Left forelimb (tissue), 1 donor: ENCODE results near the gene COX7A2.
A peak's percentile ranks its signal among the peaks of the same experiment; 100 is the strongest.

Experiments
- DNase-seq: peaks from one replicate; pipeline ENCODE4 v3.0.0-alpha.2; 2018; ENCODE audit warnings: low spot score

Gene COX7A2, protein sequence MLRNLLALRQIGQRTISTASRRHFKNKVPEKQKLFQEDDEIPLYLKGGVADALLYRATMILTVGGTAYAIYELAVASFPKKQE

DNA sequence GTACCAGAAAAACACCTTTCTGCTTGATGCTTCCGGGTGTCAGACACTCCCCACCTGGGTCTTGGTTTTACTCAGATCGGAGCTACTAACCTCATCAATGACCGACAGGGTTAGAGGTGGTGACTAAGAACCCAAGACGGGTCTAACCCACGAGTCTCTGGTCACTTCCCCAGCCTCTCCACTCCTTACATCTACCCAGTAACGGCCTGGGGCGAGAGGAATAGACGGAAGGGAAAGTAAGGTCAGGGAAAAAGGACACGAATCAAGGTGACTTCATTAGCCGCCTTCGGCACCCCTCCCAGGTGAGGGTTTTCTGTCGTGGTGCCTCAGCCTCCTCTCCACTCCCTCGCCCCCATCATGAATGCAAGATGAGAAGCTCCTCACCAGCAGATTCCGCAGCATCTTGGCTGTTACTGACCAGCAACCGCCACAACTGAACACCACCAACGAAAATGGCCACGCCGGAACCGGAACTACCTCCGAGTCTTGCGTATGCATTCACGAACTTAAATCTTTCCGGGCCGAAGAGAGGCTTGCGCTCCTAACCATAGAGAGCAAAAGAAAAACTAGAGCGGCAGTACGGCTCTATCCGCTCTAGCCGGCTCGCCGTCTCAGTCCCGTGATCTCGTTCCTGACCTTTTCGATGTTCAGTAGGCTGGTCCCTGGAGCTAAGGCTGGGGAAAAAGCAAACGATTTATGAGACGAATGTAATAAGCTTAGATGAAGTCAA, at the start of gene COX7A2:
COX7A2 (minus strand) TSS at position 469 of the 730 bp plus-strand sequence; CDS start at position 402, 67 bp downstream.
- DNase-seq: peak; percentile 91

DNA sequence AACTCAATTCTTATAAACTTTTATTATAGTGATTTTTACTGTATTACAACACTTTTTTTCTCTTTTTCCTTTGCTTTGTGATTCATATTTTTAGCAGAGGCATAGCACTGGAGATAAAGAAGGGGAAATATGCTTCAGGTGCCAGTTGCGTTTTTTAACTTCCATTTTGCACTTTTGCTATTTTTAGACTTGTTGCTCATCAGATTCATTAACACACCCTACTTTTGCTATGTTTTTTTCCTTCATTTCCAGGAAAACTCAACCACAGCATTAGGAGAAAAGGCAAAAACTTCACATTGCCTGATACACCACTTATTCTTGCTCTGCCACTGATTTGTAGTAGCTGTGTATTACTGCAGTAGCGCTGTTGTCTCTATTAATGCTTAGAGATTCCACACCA, 49.0 kb upstream of the COX7A2 start:
- no peak for DNase-seq

DNA sequence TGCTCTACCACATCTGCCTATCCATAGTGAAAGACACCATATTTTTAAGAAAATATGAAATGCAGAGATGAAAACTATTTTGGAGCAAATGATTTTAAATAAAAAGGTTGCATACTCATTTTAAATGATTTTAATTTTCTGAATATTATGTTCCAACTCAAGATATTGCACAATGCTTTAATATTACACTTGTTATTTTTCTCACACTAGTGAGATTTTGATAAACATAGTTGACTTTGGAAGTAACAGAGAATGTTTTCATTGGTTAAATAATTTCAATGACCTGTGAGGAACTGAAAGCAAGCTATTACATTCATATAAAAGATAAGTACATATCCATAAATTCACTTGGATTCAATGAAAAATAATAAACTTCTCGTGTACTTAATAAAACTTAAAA, 48.1 kb upstream of the COX7A2 start:
- DNase-seq: no peak

DNA sequence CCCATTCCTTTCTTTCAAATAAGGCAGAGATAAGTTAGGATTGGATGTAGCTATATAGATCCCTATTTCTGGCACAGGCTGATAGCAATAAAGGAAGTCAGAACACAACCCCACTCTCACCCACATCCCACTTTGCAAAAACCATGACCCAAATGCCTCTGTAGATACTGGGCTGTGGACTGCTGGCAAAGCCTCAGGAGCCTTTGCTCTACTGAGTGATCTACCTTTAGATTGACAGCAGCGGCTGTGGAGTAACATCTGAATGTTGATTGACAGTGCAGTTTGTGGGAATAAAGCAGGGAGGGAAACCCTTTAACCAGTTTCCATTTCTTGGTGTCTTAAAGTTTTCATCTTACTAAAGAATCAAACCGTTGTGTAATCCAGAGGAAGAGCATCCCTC, 47.7 kb upstream of the COX7A2 start:
- no peak for DNase-seq

DNA sequence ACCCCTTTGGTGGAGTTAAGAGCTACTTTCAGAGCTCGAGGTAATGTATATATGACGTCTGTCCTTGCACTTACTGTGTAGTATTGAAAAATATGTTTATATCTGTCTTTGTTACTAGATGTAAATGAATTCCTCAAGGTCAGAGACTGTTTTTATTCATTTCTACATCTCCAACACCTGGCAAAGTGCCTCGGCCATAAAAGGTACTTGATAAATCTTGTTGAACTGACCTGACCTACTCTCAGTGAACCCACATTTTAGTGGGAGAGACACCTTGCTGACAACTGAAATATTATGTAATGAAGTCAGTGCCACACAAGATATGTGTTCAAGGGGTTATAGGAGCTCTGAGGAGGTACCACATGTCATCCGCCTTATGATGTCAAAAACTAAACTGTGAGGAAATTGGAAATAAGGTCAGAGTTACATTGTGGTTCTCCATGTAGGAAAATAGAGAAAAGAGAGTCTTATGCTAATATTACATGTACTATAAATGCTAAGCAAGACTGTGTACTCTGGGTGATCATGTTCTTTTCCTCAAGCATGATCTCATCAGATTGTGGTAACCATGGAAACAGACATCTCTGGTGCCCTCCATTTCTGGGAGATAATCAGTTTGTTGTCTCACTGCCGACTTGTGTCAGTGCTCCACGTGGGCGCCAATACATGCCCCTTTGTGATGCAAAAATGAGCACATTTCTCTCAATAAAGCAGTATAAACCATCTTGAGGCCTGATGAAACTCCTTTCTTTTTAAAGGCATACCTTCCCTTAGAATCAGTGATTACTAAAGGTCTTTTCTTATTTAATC, 46.7 kb upstream of the COX7A2 start:
- DNase-seq: no peak

DNA sequence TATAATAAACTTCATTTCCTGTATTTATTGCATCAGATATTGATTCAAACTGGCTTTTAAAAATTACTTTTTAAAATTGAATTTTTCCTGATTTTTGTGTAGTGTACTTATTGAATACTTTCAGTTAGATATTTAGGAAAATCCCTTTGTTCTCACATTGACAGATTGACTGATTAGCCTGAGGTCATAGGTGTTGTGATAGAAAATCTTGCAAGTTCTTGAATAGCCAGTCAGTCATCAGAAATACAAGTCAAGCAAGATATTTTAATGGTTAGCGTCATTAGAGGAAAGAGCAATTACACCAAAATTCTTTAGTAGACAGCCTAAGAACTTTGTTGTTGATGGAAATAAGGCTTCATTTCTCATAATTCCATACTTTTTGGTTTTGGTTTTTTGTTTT, 44.4 kb upstream of the COX7A2 start:
- DNase-seq: no peak

DNA sequence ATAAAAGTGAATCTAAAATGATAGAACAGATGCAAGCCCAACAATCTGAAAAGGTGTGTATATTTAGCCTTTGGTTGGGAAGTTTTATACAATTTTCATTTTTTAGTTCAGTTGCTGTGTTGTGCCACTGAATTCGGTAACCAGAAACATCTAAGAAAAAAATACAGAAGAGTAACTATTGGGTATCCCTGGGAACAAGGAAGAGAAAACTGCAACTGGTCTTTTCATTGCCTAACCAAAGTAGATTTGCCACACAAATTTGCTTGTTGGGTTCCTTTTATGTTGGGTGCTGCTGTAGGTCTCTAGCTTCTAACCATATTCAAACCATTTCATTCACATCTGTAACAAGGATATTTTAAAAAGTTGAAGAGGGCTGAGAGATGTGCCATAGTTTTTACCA, 43.8 kb upstream of the COX7A2 start:
- DNase-seq: no peak

DNA sequence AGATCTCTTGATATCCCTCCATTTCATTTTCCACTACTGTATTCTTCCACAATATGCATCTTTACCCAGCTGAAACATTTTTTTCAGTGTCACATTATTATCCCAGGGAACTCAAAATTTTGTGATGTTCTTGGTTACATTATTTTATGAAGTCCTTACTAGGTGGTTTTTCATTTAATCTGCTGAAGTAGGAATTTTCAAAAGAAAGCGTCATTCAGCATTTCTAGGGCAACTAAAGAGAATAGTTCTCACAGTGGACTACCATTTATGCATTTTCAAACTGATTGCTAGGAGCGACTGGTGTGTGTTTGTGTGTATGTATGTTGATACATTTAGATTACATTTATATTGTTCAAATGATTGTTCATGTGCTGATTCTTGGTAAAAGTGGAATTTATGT, 43.4 kb upstream of the COX7A2 start:
- no peak for DNase-seq

DNA sequence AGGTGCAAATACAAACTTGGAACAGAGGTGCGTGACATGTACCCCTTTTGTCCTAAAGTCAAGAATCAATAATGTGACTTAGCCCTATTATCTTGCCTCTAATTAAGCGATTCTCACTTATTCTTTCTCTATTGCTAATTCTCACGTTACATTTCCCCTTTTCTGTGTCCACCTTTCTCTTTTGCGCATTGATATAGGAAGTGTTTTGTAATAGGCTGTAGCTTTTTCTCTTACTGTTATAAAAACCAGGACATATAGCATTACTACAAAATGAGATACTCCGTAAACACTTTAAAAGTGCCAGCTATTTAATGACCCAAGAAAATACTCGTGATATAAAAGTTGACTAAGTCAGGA, 41.7 kb upstream of the COX7A2 start:
- DNase-seq: no peak

DNA sequence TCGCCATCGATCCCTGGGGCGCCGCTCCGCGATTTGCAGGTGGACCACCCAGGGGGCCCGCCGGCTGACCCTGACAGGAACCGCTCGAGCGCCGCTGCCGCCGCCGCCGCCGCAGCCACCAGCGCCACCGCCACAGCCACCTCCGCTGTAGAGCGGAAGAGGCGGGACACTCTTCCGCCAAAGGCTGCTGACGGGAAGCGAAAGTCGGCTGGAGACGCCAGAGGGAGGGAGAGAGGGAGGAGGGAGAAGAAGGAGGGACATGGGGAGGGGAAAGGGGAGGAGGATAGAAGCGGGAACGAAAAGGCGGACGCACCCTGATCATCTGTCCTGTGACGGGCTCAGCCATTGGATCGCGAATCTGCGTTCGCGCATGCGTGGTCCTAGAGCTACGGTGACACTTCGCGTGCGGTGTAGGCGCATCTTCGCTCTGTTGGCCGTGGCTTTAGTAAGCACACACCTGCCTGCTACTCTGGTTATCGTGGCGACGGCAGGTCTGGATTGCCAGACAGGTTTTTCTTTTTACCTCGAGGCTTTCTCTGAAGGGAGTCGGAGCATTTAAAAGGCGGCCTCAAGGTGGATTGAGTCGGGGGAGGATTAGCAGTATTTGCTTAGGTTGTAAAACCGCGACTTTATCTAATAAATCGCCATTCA, 41.2 kb upstream of the COX7A2 start, which contains the start of gene TMEM30A:
TMEM30A (minus strand) TSS at position 161 of the 651 bp plus-strand sequence; CDS start at position 7, 154 bp downstream.
- peak; percentile 95 for DNase-seq

DNA sequence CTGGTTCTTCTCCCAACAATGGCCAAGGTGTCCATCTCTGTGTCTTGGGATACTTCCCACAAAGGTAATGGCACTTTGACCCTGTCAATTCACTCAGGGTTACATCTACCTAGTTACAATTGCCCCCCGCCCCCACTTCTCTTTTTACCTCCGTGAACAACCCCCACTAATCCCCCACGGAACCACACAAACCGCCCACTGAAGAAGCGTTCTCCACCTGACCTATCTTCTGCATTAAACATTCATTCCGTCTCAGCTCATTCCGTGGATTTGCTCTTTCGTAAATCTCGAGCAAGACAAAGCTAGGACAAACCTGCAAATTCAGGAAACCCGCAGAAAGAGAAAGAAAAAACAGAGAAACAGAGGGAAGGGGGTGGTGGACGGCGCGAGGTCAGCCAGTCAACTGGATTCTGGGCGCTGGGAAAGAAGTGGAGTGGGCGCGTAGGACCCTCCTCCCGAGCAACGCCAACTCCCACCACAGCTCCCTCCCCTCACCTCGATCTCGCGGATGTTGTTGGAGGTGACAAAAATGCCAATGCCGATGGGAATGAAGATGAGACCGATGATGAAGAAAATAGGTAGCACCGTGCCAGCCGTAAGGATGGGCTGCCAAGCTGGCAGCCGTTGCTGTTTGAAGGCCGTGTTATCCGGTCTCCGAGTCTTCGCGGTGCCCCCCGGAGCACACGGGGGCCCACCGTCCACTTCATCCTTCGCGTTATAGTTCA, 40.5 kb upstream of the COX7A2 start:
- peak; percentile 82 for DNase-seq

DNA sequence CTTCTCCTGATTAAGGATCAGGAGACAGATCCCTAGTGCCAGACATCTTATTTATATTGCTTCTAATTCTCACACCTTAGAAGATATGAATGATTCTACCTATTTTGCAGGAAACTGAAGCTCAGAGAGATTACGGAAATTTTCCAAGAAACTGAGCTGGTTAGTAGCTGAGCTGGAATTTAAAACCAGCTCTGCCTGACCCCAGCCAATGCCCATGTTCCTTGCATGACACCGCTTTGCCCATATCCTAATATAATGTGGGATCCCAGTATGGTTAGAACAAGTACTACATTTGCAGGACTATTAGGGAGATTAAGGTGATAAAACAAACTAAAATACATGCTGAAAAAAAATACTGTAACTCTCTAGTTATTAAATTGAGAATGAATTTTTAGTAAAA, 39.1 kb upstream of the COX7A2 start:
- no peak for DNase-seq

DNA sequence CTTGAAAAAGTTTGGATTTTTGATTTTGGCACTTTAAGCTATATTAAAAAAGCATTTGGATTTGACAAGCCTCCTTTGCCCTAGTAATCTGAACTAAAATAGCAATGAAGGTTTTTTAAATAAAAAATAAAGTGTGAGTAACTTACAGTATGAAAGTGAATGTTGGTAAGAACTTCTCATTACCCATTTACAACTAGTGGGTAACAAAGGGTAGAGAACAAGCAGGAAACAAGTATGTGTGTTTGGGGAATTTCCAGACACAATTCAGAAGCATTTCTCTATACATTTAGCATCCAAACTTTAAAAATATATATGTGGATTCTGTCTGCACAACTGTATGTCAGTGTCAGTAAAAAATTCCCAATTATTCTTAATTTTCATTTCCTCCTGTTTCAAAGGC, 38.1 kb upstream of the COX7A2 start:
- no peak for DNase-seq

DNA sequence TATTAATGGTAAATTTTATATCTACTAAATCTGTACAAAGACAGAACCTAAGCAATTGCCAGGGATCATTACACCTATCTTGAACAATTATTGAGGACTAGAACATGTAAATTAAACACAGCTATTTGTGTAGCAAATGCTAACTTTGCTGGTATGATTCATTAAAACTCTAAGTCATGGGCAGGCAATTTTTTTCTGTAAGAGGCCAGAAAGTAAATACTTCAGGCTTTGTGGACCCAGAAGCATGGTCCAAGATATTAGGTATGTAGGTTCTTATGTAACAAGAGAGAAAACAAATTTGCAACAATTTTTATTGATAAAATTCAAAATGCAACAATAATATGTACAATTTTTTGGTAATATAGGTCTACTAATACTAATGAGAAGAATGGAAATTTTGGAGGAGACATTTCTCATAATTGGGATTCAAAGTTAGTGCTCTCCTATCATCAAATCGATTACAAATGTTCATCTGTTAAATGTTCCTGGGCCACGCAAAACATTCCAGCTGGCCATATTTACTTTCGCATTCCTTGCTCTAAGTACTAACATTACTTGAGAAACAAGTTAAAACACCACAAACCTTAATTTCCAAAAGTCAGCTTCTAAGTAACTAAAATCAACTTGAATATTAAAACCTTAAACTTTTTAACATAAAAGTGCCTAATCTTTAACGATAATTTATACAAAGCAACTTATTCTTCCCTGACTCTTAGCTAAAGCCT, 36.7 kb upstream of the COX7A2 start:
- DNase-seq: no peak

DNA sequence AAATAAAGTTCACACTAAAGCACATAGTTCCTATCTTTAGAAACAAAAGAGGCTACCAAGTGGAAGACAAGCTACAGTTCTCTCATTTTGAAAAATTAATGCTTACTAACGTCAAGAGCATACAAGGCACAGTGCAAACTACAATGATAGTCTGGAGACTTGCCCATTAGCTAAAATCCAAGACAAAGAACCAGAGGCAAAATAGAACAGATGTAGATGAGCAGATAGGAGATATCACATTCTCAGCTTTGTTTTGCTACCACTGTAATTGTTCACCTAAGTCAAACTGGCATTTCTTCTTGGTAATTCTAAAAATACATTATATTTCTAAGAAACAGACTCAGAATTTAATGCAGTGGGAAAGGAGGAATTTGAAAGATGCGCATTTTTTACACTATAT, 35.8 kb upstream of the COX7A2 start:
- DNase-seq: no peak

DNA sequence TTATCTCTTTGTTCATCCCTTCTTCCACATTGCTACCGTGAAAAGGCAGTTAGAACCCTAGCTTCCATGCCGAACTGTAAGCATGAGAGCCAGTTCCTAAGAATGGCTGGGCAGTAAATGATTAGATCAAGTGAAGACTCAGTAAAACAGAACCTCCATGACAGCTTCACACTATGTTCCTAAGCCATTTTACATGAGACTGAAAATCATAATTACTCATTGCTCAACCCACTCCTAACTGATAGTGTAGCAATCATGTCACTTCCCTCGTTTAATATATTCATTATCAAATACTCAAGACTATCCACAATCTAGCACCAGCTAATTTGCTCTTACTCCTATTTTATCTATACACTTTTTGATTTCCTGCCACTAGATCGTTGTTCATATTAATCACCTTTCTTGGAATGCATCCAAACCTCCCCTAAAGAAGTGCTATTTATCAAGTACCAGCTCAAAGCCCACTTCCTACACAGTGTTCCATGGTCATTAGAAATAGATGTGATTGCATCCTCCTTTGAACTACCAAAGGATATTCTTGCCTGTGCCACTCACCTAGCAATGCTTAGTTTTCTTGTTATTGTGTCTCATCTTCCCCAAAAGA, 35.0 kb upstream of the COX7A2 start:
- DNase-seq: no peak

DNA sequence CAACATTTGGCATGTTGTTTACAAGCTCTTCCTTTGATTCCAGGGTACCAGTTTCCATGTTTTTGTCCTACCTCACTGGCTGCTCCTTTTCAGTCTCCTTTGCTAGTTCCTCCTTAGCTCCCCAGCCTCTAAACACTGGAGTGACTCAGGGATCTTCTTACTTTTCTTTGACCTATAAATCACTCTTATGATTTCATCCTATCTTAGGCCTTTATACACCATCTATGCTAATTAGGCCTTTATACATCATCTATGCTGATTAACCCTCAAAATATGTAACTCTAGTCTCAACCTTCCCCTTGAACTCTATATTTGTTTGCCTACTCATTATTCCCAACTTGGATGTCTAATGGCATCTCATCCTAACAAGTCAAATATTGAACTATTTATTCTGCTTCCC, 31.5 kb upstream of the COX7A2 start:
- no peak for DNase-seq

DNA sequence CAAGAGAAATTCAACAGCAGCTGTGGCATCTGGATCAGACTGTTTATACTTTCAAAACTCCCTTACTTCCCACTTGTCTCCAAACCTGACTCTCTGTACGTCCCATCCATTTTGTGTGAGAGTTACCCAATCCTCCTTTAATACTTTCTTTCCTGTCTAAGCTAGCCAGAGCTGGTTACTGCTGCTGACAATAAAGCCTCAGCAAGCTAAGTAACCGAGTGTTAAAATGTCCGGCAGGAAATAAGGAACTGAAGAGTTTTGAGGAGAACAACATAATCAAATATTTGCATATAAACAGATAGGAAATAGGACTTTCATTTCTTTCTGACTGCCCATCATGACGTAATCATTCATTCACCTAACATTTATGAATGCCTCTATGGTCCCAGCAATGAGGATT, 29.4 kb upstream of the COX7A2 start:
- DNase-seq: no peak

DNA sequence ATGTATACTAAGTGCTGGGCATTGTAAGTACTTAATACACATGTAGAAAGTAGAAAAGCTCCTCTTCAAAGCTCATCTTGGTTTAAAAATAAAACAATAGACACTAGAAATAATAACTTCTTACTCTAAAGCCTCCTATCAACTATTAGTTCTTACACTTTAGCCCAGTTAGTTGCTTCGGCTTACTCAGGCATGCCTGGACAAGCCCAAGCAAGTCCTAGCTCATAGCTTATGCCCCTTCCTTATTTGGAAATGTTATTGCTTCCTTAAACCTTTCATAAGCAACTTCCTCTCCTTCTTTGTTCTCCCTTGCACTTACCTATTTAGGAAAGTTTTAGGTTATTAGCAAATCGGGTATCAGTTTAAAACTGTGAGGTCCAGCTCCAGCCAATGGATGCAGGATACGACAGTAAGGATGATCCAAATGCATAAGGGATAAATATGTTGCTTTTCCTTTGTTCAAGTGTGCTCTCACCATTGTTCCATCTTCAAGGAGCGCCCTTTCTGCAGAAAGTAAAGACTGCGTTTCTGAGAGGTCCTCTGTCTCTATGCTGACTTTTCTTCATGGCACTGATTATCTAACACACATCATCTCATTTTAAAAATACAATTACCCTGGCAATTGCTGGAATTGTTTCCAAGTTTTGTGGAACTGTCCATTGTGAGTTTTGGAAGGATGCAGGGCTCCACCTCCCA, 28.7 kb upstream of the COX7A2 start:
- DNase-seq: no peak

DNA sequence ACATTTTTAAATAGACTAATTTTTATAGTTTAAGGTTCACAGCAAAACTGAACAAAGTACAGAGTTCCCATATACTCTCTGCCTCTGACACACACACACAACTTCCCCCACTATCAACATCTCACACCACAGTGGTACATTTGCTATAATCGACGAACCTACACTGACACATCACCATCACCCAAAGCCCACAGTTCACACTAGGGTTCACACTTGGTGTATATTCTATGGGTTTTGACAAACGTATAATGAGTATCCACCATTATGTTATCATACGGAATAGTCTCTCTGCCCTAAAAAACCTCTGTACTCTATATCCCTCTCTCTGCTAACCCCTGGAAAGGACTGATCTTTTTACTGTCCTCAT, 25.4 kb upstream of the COX7A2 start:
- no peak for DNase-seq
